ENCODE measurements around the gene PIK3AP1. TPM values are rescaled to one million over a fixed set of nuclear protein-coding genes. Genes with fewer than 3 reads are reported as not detected.

The PIK3AP1 gene
- total and polyA plus RNA-seq, 10 of the 15 experiments (the other 5 are each of a cell fraction or from before 2014, with no cell fraction given), result 26.2 to 306 (median 119) TPM

DNA sequence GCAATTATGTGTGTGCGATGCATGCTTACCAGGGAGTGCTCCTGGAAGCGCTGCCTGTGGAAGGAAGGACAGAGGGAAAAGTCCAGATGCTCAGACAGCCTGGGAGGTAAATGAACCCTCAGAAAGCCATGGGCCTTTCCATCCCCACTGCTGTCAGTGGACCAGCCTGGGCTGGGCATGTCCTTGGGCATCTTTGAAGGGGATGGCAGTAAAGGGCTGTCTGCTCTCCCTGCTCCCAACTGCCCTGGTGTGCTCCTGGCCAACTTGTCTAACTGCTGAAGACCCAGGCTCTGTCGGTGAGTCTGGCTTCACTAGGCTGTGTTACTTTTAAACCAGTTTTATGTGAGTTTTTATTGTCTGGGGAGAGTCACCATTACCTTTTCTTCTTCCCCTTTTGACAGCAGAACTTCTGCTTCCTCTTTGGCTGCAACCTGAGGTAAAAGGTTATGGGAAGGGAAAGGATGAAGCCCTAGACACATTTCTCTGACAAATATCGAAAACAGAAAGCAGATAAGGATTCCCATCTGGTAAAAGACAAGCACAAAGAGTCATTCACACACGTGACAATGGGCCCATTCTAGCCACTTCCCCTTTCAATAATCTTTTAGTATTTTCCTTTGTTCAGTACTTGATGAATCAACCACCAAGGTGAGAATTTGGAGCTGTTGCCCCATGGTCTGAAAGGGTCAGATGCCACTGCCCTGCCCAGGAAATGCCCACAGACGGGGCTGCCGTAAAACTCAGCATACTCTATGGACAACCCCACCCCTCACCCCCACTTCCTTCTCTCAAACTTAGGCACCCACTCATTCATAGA, 27.6 kb upstream of the PIK3AP1 start (continued):
- TF ChIP-seq FOS (IDR thresholded peaks at IDR 0.05; ENCODE audit: borderline replicate concordance, extremely low read depth, insufficient read length) (no peak), KLF5 (IDR thresholded peaks at IDR 0.05; ENCODE audit: partially characterized antibody) (no peak), RCOR1 (conservative IDR thresholded peaks at IDR 0.05; ENCODE audit: low read depth, low read length) (no peak; the same call in 1 of the 2 replicates), CREM (IDR thresholded peaks at IDR 0.05; ENCODE audit: low read depth) (peak; percentile 69), CREB1 (IDR thresholded peaks at IDR 0.05; ENCODE audit: low read depth) (peak; percentile 51), ETV6 (conservative IDR thresholded peaks at IDR 0.05 in 1 of 2, IDR thresholded peaks at IDR 0.05 in 1 of 2; ENCODE audit: borderline replicate concordance in 1 of 2, low read depth in 1 of 2) (peak in 1 of 2 experiments; percentile 98; a peak in 2 of 4 replicates), SPI1 (IDR thresholded peaks at IDR 0.05; ENCODE audit: borderline replicate concordance, insufficient read depth, low read depth, low read length) (peak; percentile 98), CBFB (IDR thresholded peaks at IDR 0.05; ENCODE audit: low read depth) (peak; percentile 43; the same call in 1 of the 2 replicates), SMC3 (IDR thresholded peaks at IDR 0.05; ENCODE audit: borderline replicate concordance, low read length) (peak; percentile 10; the same call in 1 of the 2 replicates), JUND (IDR thresholded peaks at IDR 0.05; ENCODE audit: low read depth, low read length) (peak; percentile 44; the same call in 1 of the 2 replicates), RAD51 (IDR thresholded peaks at IDR 0.05) (peak; percentile 94), ZBED1 (IDR thresholded peaks at IDR 0.05; ENCODE audit: borderline replicate concordance) (peak; percentile 93), NBN (IDR thresholded peaks at IDR 0.05) (peak; percentile 78), FOXM1 (IDR thresholded peaks at IDR 0.05; ENCODE audit: low read depth, low read length) (peak; percentile 73)
- TF ChIP-seq, protein P1, sequence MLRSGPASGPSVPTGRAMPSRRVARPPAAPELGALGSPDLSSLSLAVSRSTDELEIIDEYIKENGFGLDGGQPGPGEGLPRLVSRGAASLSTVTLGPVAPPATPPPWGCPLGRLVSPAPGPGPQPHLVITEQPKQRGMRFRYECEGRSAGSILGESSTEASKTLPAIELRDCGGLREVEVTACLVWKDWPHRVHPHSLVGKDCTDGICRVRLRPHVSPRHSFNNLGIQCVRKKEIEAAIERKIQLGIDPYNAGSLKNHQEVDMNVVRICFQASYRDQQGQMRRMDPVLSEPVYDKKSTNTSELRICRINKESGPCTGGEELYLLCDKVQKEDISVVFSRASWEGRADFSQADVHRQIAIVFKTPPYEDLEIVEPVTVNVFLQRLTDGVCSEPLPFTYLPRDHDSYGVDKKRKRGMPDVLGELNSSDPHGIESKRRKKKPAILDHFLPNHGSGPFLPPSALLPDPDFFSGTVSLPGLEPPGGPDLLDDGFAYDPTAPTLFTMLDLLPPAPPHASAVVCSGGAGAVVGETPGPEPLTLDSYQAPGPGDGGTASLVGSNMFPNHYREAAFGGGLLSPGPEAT (IDR thresholded peaks at IDR 0.05; ENCODE audit: low read depth), result peak; percentile 92
- TF ChIP-seq, protein P2, sequence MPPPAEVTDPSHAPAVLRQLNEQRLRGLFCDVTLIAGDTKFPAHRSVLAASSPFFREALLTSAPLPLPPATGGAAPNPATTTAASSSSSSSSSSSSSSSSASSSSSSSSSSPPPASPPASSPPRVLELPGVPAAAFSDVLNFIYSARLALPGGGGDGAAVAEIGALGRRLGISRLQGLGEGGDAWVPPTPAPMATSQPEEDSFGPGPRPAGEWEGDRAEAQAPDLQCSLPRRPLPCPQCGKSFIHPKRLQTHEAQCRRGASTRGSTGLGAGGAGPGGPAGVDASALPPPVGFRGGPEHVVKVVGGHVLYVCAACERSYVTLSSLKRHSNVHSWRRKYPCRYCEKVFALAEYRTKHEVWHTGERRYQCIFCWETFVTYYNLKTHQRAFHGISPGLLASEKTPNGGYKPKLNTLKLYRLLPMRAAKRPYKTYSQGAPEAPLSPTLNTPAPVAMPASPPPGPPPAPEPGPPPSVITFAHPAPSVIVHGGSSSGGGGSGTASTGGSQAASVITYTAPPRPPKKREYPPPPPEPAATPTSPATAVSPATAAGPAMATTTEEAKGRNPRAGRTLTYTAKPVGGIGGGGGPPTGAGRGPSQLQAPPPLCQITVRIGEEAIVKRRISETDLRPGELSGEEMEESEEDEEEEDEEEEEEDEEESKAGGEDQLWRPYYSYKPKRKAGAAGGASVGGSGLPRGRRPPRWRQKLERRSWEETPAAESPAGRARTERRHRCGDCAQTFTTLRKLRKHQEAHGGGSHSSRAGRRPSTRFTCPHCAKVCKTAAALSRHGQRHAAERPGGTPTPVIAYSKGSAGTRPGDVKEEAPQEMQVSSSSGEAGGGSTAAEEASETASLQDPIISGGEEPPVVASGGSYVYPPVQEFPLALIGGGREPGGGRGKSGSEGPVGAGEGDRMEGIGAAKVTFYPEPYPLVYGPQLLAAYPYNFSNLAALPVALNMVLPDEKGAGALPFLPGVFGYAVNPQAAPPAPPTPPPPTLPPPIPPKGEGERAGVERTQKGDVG (CRISPR knock-in tag; IDR thresholded peaks at IDR 0.05), result no peak
- TF ChIP-seq, protein P3, sequence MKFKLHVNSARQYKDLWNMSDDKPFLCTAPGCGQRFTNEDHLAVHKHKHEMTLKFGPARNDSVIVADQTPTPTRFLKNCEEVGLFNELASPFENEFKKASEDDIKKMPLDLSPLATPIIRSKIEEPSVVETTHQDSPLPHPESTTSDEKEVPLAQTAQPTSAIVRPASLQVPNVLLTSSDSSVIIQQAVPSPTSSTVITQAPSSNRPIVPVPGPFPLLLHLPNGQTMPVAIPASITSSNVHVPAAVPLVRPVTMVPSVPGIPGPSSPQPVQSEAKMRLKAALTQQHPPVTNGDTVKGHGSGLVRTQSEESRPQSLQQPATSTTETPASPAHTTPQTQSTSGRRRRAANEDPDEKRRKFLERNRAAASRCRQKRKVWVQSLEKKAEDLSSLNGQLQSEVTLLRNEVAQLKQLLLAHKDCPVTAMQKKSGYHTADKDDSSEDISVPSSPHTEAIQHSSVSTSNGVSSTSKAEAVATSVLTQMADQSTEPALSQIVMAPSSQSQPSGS (IDR thresholded peaks at IDR 0.05; ENCODE audit: low read length), result peak; percentile 78
- TF ChIP-seq, protein P4, sequence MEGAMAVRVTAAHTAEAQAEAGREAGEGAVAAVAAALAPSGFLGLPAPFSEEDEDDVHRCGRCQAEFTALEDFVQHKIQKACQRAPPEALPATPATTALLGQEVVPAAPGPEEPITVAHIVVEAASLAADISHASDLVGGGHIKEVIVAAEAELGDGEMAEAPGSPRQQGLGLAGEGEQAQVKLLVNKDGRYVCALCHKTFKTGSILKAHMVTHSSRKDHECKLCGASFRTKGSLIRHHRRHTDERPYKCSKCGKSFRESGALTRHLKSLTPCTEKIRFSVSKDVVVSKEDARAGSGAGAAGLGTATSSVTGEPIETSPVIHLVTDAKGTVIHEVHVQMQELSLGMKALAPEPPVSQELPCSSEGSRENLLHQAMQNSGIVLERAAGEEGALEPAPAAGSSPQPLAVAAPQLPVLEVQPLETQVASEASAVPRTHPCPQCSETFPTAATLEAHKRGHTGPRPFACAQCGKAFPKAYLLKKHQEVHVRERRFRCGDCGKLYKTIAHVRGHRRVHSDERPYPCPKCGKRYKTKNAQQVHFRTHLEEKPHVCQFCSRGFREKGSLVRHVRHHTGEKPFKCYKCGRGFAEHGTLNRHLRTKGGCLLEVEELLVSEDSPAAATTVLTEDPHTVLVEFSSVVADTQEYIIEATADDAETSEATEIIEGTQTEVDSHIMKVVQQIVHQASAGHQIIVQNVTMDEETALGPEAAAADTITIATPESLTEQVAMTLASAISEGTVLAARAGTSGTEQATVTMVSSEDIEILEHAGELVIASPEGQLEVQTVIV (IDR thresholded peaks at IDR 0.05; ENCODE audit: borderline replicate concordance, partially characterized antibody), result peak; percentile 18
- TF ChIP-seq, protein P5, sequence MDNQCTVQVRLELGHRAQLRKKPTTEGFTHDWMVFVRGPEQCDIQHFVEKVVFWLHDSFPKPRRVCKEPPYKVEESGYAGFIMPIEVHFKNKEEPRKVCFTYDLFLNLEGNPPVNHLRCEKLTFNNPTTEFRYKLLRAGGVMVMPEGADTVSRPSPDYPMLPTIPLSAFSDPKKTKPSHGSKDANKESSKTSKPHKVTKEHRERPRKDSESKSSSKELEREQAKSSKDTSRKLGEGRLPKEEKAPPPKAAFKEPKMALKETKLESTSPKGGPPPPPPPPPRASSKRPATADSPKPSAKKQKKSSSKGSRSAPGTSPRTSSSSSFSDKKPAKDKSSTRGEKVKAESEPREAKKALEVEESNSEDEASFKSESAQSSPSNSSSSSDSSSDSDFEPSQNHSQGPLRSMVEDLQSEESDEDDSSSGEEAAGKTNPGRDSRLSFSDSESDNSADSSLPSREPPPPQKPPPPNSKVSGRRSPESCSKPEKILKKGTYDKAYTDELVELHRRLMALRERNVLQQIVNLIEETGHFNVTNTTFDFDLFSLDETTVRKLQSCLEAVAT (IDR thresholded peaks at IDR 0.05), result 0 out of 2 replicates have a peak, but pooled peaks have one; percentile 38

All from GM12878 (cell line).